Effector CD4-positive, alpha-beta T cell (primary cell): ENCODE measurements around the gene NUCKS1.

Experiments
- DNase-seq: peaks from one replicate; pipeline ENCODE4 v3.0.0-alpha.2; 2020

NUCKS1 gene

GRCh38 chr1:205699416-205699815 is 50.6 kb downstream of the NUCKS1 start:
- DNase-seq, result no peak

- no peak for DNase-seq
These were observed 51.1 kb downstream of the NUCKS1 start for GRCh38 chr1:205698921-205699320.

- DNase-seq, result no peak
These were observed 56.5 kb downstream of the NUCKS1 start for GRCh38 chr1:205693421-205693991.

GRCh38 chr1:205692423-205692822 is 57.6 kb downstream of the NUCKS1 start:
- DNase-seq, result no peak

- no peak for DNase-seq
These were observed 59.7 kb downstream of the NUCKS1 start for GRCh38 chr1:205690122-205690756.

GRCh38 chr1:205689479-205689878 is 60.5 kb downstream of the NUCKS1 start:
- DNase-seq, result no peak

GRCh38 chr1:205688171-205689080 is 61.6 kb downstream of the NUCKS1 start:
- DNase-seq, result no peak

DNA sequence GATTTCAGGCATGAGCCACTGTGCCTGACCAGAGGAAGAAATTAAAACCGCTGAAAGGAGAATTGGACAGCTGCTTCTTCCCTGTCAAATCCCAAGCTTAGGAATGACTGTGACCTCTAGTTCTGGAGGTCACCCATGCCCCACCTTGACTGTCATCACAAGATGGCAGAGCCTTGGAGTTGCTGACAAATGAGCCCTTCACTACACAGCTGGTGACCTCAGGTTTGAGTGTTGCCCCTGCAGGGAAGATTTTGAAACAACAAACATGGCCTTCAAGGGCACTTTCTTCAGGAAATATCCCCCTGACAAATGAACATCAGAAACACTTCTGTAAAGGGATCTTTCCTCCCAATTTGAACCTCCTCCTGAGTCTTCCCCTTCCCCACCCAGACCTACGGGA is 62.7 kb downstream of the NUCKS1 start:
- DNase-seq, result no peak

GRCh38 chr1:205681364-205681763 is 68.6 kb downstream of the NUCKS1 start:
- DNase-seq, result no peak

DNA sequence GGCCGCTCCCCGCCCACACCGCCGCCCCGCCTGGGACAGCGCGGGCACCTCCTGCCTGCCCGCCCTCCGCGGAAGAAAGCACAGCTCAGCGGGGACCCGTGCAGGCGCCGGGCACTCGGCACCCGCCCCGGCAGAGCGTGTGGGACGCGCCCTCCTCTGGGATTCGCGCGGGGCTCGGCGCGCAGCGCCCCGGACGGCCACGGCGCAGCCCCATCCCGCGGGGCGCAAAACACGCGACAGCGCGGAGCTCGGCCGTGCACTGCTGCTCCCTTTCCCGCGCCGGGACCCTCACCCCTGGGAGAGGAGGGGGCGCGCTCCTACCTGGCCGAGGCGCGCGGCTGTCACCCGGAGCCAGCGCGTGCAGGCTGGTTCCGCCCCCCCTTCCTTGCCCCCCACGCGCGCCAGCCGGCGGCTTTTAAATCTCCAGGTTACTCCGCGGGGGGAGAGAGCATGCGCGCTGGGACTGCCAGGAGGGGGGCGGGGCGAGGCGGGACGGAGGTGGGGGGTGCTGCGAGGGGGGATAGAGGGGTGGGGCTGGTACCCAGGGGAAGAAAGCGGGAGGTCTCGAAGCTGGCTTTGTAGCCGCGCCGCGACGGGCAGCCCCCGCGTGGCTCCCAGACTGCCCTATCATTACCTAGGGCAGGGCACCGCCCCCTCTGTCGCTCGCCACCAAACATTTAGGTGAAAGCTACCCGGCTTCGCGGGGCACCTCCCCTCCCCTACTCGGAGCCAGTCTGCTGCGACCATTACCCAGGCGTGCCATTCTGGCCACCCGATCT is 69.7 kb downstream of the NUCKS1 start, which contains the start of gene SLC45A3:
Gene SLC45A3 (minus strand): TSS at position 437 of the 779 bp plus-strand sequence. CDS start 15,853 bp downstream, outside the sequence.
- peak; percentile 8 for DNase-seq

- DNase-seq, result no peak
These were observed 71.5 kb downstream of the NUCKS1 start for GRCh38 chr1:205678286-205679111.

GRCh38 chr1:205677167-205677566 is 72.8 kb downstream of the NUCKS1 start:
- DNase-seq, result no peak

GRCh38 chr1:205676597-205676996 is 73.4 kb downstream of the NUCKS1 start:
- no peak for DNase-seq

DNA sequence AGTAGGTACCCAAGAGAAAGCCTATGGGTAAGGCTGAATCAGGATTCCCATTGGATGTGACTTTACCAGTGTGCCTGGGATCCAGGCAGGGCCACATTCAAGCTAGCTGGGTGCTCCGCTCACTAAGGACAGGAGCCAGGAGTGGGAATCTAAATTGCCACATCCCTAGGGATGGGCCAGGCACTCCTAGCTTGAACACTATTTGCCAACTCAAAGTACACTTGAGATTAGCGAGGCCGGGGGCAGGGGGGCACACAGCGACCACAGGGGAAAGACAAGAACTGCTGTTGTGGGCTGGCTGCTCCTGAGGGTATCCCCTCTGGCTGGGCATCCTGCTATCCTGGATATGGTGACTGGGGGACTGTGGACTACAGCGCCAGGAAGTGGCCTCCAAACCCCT is 74.0 kb downstream of the NUCKS1 start:
- no peak for DNase-seq

GRCh38 chr1:205675247-205675646 is 74.7 kb downstream of the NUCKS1 start:
- DNase-seq, result no peak

GRCh38 chr1:205672970-205673369 is 77.0 kb downstream of the NUCKS1 start:
- no peak for DNase-seq

GRCh38 chr1:205672395-205672889 is 77.5 kb downstream of the NUCKS1 start:
- DNase-seq, result no peak

GRCh38 chr1:205670611-205671430 is 79.2 kb downstream of the NUCKS1 start:
- DNase-seq, result no peak

GRCh38 chr1:205670150-205670446 is 79.9 kb downstream of the NUCKS1 start:
- no peak for DNase-seq

GRCh38 chr1:205669341-205670149 is 80.4 kb downstream of the NUCKS1 start:
- DNase-seq, result no peak
